GM21723 (cell line): ENCODE data around the gene FAM120B.
"Not testable (repeated sequence)": the region's sequence is repeated elsewhere in the genome, so short reads cannot be mapped to it uniquely, and the experiment has no call there.

Source experiments
- ATAC-seq: cut with Tn5 transposase; IDR thresholded peaks from one replicate; pipeline ENCODE4 v1.9.1; 2021; ENCODE audit warnings: mild to moderate bottlenecking, moderate library complexity; ENCODE audit not compliant: unreplicated experiment

The FAM120B gene

GRCh38 chr6:170378502-170378901 lies 71.9 kb downstream of the FAM120B start:
- ATAC-seq: no peak

- no peak for ATAC-seq
These were observed 75.0 kb downstream of the FAM120B start for GRCh38 chr6:170381562-170381961.

- ATAC-seq: no peak
These were observed 77.0 kb downstream of the FAM120B start for GRCh38 chr6:170383466-170384035.

GRCh38 chr6:170385506-170385905 lies 78.9 kb downstream of the FAM120B start:
- no peak for ATAC-seq

- no peak for ATAC-seq
These were observed 81.6 kb downstream of the FAM120B start for GRCh38 chr6:170388113-170388512.

DNA sequence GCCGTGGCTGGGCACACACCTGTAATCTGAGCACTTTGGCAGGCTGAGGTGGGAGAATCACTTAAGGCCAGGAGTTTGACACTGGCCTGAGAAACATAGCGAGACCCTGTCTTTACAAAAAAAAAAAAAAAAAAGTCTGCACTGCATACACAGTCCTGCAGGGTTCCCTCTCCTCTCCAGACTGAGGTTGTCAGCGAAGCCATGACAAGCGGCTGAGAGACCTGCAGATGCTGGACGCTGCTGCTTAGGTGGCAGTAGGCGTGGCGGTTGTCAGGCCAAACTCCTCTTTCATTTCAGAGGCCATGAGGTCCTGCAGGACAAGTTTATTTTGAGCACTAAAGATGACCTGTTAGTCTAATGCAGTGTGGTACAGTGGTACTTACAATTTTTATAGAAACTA lies 86.5 kb downstream of the FAM120B start:
- ATAC-seq: no peak

DNA sequence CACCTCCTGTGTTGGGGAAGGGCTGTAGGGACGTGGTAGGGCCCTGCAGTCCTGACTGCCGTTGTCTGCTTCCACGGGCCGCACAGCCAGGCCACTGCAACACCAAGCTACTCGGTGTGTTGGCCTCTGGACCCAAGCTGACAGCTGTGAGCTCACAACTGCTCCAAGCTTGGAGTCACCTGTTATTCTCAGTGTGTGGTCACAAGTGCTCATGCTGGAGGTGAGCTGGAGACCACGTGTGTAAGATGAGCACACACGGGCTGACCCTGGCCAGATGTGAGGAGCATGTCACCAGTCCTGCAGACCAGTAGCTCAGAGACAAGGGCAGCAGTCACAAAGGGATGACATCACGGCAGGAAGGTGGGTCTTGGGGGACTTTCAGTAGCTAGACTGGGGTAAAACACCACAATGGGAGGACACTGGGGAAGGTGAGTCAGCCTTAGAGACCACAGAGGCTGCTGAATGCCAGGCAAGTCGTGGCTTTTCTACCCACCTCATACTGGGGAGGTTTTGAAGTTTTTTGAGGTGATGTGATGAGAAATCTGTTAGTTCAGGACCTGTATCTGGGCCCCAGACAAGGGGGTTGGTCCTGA lies 87.3 kb downstream of the FAM120B start:
- ATAC-seq: no peak

GRCh38 chr6:170394980-170395379 lies 88.4 kb downstream of the FAM120B start:
- ATAC-seq: no peak

GRCh38 chr6:170398743-170399369 lies 92.3 kb downstream of the FAM120B start:
- ATAC-seq: not testable (repeated sequence)

GRCh38 chr6:170399955-170400558 lies 93.5 kb downstream of the FAM120B start:
- ATAC-seq: not testable (repeated sequence)

- no peak for ATAC-seq
These were observed 95.9 kb downstream of the FAM120B start for GRCh38 chr6:170402318-170403040.

GRCh38 chr6:170403451-170403850 lies 96.9 kb downstream of the FAM120B start:
- ATAC-seq: no peak

DNA sequence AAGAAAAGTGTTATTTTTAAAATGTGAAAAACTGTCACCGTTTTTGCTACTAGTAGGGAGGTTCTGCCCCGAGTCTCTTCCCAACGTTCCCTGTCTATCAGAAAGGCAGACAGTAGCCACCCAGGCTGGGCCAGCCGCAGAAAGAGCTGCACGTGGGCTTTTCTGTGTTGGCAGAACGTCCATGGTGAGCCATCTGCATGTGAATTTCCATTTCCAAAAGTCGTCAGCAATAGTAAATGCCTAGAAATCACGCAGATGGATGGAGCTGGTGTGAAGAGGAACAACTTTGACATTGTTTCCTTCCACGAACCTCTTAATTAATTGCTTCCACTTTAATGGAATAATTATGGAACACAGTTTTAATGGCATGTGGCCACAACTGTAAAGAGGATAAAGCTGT lies 97.5 kb downstream of the FAM120B start:
- no peak for ATAC-seq

DNA sequence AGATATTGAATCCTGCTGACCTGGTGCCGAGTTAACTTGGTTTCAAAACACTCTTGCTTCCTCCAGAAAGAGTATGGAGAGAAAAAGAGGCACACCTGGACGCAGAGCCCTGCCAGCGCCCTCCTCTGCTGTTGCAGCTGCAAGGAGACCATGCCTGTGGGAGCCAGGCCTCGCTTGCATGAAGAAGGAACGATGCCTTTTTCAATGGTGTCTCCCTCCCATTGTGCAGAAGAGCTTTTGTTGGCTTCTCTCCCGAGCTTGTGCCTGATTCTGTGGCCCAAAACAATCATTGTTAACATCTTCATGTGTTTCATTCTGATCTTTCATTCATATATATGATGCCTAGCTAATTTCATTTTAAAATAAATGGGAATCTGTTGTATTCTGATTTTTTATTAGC lies 98.1 kb downstream of the FAM120B start:
- no peak for ATAC-seq

DNA sequence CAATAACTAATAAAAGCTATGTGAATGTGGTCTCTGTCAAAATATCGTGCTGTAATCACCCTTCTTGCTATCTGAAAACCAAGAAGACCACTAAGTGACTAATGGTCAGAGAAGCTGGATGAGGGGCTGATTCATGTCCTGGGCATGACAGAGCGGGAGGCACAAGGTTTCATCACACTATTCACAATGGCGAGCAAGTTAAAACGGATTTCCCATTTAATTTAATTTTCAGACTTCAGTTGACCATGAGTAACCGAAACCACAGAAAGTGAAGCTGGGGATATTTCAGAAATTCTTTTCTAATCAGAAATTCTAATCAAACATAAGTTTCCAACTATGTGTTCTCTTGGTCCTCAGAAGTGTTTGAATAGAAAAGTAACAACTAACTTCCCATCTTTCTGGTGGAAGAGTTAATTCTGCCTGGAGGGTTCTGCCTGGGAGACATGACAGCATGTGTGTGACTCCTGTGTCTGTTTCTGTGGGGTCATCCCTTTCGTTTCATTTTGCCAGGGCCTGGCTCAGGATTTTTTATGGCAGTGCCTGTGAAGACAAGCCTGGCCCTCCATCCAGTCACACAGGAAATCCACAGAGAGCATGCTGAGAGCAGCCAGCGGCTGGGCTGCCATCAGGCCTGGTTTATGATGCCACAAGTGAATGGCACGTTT lies 98.9 kb downstream of the FAM120B start:
- no peak for ATAC-seq

GRCh38 chr6:170407200-170407599 lies 100.6 kb downstream of the FAM120B start:
- ATAC-seq: no peak

GRCh38 chr6:170407932-170408331 lies 101.4 kb downstream of the FAM120B start:
- ATAC-seq: no peak

- not testable (repeated sequence) for ATAC-seq
These were observed 103.2 kb downstream of the FAM120B start for GRCh38 chr6:170409746-170410145.

- ATAC-seq: no peak
These were observed 103.7 kb downstream of the FAM120B start for GRCh38 chr6:170410241-170410640.

GRCh38 chr6:170415318-170415717 lies 108.8 kb downstream of the FAM120B start:
- ATAC-seq: no peak

- no peak for ATAC-seq
These were observed 109.7 kb downstream of the FAM120B start for GRCh38 chr6:170416303-170416702.
